CD4-positive, CD25-positive, alpha-beta regulatory T cell (primary cell): ENCODE data around the gene EGFL8. TPM values are rescaled to one million over a fixed set of nuclear protein-coding genes. Genes with fewer than 3 reads are reported as not detected.

ENCODE experiments used
- ATAC-seq, 2 donors: fragments of 150-1000 bp; cut with Tn5 transposase; one replicate each; pipeline ENCODE4 v1.10.0; 2021; ENCODE audit warnings: low read depth in 2 of 2, moderate number of reproducible peaks in 2 of 2, moderate library complexity in 1 of 2
- DNase-seq, 3 donors: peaks; one replicate each; pipeline versions ENCODE4 v3.0.0 to v3.0.0-alpha.2; 2012 to 2022; ENCODE audit warnings: mixed read lengths in 1 of 3
- H3K27ac ChIP-seq: one replicate; pipeline ENCODE4 v1.7.0; 2013; ENCODE audit warnings: mild to moderate bottlenecking, low read length; ENCODE audit not compliant: insufficient read depth, poor library complexity, severe bottlenecking
- H3K27me3 ChIP-seq: one replicate; pipeline ENCODE4 v1.7.0; 2013; ENCODE audit warnings: low read length; ENCODE audit not compliant: control insufficient read depth, insufficient read depth
- H3K36me3 ChIP-seq: one replicate; pipeline ENCODE4 v1.7.0; 2013; ENCODE audit warnings: mild to moderate bottlenecking, low read length, moderate library complexity; ENCODE audit not compliant: control insufficient read depth, insufficient read depth
- H3K4me1 ChIP-seq: 2 replicates; pipeline ENCODE4 v1.7.0; 2013; ENCODE audit warnings: mild to moderate bottlenecking, low read length; ENCODE audit not compliant: insufficient read depth, control insufficient read depth, poor library complexity, severe bottlenecking
- H3K4me3 ChIP-seq: one replicate; pipeline ENCODE4 v1.7.0; 2013; ENCODE audit warnings: low read depth, mild to moderate bottlenecking, low read length, moderate library complexity
- H3K9me3 ChIP-seq, 2 experiments: 1 replicate in 1 of 2; 2 replicates in 1 of 2; pipeline ENCODE4 v1.7.0; 2013; ENCODE audit warnings: low read length in 2 of 2, mild to moderate bottlenecking in 1 of 2, moderate library complexity in 1 of 2; ENCODE audit not compliant: control insufficient read depth in 2 of 2
- H3K27ac Mint-ChIP-seq, 3 donors: one replicate each; pipeline ENCODE4 v1.8.0; 2020 to 2022; ENCODE audit warnings: mild to moderate bottlenecking in 3 of 3, mixed read lengths in 3 of 3, moderate library complexity in 2 of 3
- H3K27me3 Mint-ChIP-seq: one replicate; pipeline ENCODE4 v1.8.0; 2022; ENCODE audit warnings: mild to moderate bottlenecking, mixed read lengths
- H3K36me3 Mint-ChIP-seq: one replicate; pipeline ENCODE4 v1.8.0; 2020; ENCODE audit warnings: mixed read lengths
- H3K4me1 Mint-ChIP-seq, 4 donors: one replicate each; pipeline ENCODE4 v1.8.0; 2020 to 2022; ENCODE audit warnings: mixed read lengths in 4 of 4, mild to moderate bottlenecking in 1 of 4
- H3K4me3 Mint-ChIP-seq, 4 donors: one replicate each; pipeline ENCODE4 v1.8.0; 2020 to 2022; ENCODE audit warnings: mild to moderate bottlenecking in 4 of 4, mixed read lengths in 4 of 4, moderate library complexity in 3 of 4
- H3K9me3 Mint-ChIP-seq, 7 donors: one replicate each; pipeline ENCODE4 v1.8.0; 2020 to 2022; ENCODE audit warnings: mixed read lengths in 7 of 7, mild to moderate bottlenecking in 3 of 7, moderate library complexity in 2 of 7
- polyA plus RNA-seq, 4 donors: library from polyadenylated mRNA; unstranded; fragments of 300-500 nt; fragmentation: Illumina TruSeq; gene quantifications; one replicate each; pipeline ENCODE4 v1.2.3, GENCODE V29; 2021
- total RNA-seq: library from RNA; stranded (reverse); gene quantifications from one replicate; pipeline ENCODE4 v1.2.3, GENCODE V29; 2022

The EGFL8 gene
- total and polyA plus RNA-seq, 5 donors from 2014 or later: 0.60 to 9.9 TPM; not detected in 3

DNA sequence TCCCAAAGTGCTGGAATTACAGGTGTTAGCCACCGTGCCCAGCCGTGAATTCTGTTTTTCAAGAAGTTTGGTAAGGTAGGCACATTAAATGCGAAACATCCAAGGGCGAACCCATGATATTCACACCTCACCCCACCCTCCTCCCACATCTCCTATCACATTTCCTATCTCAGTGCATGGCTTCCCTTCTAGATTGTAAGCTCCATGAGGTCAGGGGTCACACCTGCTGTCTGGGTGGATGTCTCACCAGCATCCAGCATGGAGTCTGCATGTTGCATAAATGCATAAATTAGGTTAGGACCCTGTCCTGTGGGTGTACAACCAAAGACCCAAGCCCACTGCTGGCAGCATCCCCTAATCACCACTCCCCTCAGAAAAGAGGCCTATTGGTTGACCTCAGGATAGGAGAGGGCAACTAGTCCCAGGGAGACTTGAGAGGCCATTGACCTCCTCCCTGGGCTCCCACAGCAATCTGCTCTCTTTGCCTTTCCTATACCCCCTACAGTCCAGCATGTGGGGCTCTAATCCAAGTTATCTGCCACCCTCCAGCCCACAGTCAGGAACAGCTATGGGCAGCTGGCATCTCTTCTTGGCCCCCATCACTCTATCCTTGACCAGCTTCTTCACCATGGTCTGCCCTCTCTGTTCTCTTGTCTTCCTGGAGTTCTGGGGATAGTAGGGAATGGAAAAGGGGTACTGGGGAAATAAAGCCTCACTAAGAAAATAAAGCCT is 16.8 kb upstream of the EGFL8 start:
- peaks cover 0 to 6% (median 1%) of the 10 kb centered on the region in 7 donors for H3K9me3 Mint-ChIP-seq
- Histone ChIP-seq H3K4me1 (no peaks in the 10 kb centered on the region), H3K4me3 (no peak overlapping the region), H3K9me3 (no peaks in the 10 kb centered on the region), H3K27me3 (peaks cover 6% of the 10 kb centered on the region), H3K36me3 (no peaks in the 10 kb centered on the region), H3K27ac (no peak overlapping the region)
- H3K4me1 Mint-ChIP-seq: peaks cover 8 to 36% (median 19%) of the 10 kb centered on the region in 4 donors
- H3K36me3 Mint-ChIP-seq: no peaks in the 10 kb centered on the region
- peaks cover 57% of the 10 kb centered on the region for H3K27me3 Mint-ChIP-seq
- no peak for ATAC-seq
- peak overlapping the region in 3 of 4 donors; percentile 61 to 91 (median 83) for H3K4me3 Mint-ChIP-seq
- no peak overlapping the region for H3K27ac Mint-ChIP-seq
- DNase-seq: no peak

DNA sequence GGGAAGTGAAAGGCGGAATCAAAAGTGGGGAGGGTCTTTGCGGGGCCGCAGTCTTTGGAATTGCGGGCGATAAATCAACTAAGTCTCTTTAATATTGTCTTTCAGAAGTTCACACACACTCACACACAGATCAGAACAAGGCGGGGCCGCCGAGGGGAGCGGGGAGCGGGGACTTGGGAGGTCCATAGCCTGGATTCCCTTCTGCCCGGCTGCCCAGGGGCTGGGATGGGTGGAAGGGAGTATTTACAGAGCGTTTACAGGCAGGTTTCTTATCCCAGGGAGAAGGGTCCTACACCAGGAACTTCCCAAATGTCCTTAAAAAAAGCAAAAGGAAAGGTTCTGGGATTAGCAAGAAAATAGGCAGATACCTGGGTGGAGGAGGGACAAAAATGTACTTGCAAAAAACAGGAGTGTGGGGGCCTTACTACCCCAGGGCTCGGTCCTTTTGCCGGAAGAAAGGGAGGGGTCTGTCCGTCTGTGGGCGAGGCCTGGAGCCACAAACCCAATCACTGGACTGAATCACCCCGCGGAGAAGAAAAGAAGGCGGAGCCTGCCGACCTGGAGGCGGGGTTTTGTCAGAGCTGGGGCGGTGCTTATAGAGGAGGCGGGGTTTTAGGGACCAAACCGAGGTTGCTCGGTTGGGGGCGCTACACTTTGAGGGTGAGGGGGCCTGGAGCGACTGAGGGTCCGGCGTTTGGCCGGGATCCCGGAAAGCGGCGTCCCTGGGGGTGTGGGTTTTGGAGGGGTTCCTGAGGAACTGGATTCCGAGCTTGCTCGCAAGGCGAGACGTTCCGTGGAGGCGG is 15.9 kb upstream of the EGFL8 start:
- DNase-seq (peak; percentile 59 to 76 (median 68)), ATAC-seq (peak; percentile 70 to 76)
- H3K4me3 ChIP-seq: no peak overlapping the region
- Mint-ChIP-seq H3K27ac (peak overlapping the region; percentile 59 to 86 (median 61)), H3K4me3 (peak overlapping the region; percentile 83 to 92 (median 89)), H3K27me3 (peaks cover 63% of the 10 kb centered on the region), H3K4me1 (peaks cover 8 to 45% (median 24%) of the 10 kb centered on the region in 4 donors), H3K9me3 (peaks cover 0 to 6% (median 1%) of the 10 kb centered on the region in 7 donors), H3K36me3 (no peaks in the 10 kb centered on the region)
- H3K9me3 ChIP-seq: no peaks in the 10 kb centered on the region
- H3K36me3 ChIP-seq: no peaks in the 10 kb centered on the region
- peaks cover 6% of the 10 kb centered on the region for H3K27me3 ChIP-seq
- H3K27ac ChIP-seq: no peak overlapping the region
- H3K4me1 ChIP-seq: peaks cover 2% of the 10 kb centered on the region

DNA sequence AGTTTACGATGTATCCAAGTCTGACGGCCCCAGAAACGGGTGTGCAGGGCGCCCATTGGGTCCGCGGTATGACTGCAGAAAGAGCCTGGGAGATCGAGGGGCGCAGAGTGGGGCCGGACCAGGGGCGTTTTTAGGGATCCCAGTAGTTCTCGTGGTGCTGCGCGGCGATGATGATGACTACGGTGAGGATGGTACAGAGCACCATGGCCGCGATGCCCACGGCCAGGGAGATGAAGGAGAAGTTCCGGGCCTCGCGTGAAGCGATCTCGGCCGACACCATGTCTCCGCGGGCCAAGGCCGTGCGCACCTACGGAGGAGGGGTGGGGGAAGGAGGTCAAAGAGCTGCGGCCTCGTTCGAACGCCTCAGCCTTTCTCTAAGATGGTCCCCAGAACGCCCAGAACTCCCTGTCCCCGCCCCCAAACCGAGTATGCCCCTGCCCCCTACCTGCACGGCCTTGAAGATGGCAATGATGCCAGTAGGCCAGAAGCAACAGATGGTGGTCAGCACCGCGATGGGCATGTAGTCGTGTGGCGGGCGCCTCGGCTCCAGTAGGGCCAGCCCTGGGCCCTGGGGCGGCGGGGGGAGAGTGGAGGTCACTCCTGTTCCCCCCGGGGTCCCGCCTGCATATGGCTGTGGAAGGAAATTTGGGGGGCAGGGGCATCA is 15.2 kb upstream of the EGFL8 start:
- ATAC-seq: peak in 1 of 2 donors; percentile 15
- DNase-seq: no peak
- H3K4me3 ChIP-seq: no peak overlapping the region
- no peaks in the 10 kb centered on the region for H3K9me3 ChIP-seq
- Mint-ChIP-seq H3K27ac (peak overlapping the region in 2 of 3 donors; percentile 59 to 86), H3K36me3 (no peaks in the 10 kb centered on the region), H3K27me3 (peaks cover 63% of the 10 kb centered on the region), H3K9me3 (peaks cover 0 to 6% (median 1%) of the 10 kb centered on the region in 7 donors), H3K4me3 (peak overlapping the region; percentile 83 to 92 (median 89)), H3K4me1 (peaks cover 8 to 52% (median 26%) of the 10 kb centered on the region in 4 donors)
- peaks cover 6% of the 10 kb centered on the region for H3K27me3 ChIP-seq
- no peaks in the 10 kb centered on the region for H3K36me3 ChIP-seq
- peaks cover 9% of the 10 kb centered on the region for H3K4me1 ChIP-seq
- no peak overlapping the region for H3K27ac ChIP-seq

DNA sequence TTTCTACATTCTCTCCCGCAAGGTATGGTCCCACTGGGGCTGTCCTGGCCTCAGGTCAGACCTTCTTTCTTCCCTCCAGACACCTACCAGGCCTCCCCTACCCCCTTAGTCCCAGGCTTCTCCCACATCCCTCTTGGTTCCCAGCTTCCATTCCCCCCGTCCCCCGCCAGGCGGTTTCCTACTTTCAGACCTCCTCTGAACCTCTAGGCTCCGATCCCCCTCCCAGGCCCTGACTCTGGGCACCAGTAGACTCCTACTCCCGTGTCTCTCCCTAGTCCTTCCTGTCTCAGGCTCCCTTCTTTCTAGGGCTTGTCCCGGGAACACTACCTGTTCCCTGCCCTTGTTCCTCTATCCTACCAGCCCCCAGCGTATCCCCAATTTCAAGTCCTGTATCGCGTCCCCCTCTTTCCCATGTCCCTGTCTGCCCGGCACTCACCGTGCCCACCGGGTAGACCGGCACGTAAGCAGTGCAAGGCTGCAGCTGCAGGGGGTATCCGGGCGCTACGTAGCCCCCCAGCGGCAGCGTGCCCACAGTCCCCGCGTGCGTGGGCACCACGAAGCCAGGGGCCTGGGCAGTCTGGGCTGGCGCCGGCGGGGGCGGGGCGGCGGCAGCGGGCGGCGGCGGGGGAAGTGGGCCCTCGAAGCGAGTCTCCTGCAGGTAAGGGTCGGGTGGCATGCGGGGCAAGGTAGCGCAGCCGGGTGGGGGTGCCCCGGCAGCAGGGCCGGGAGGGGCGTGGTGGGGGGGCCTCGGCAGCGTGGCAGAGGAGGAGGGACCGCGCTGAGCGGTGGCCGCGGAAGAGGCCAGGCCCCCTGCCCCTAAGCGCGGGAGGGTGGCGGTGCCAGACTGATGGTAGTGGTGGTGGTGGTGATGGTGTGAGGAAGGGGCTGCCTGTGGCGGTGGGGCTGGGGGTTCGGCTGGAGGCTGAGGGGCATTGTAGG is 14.2 kb upstream of the EGFL8 start:
- Mint-ChIP-seq H3K27ac (peak overlapping the region in 2 of 3 donors; percentile 14 to 53), H3K4me3 (peak overlapping the region in 3 of 4 donors; percentile 33 to 77 (median 68)), H3K9me3 (peaks cover 0 to 6% (median 1%) of the 10 kb centered on the region in 7 donors), H3K4me1 (peaks cover 8 to 61% (median 32%) of the 10 kb centered on the region in 4 donors), H3K36me3 (no peaks in the 10 kb centered on the region), H3K27me3 (peaks cover 58% of the 10 kb centered on the region)
- peaks cover 18% of the 10 kb centered on the region for H3K4me1 ChIP-seq
- H3K4me3 ChIP-seq: no peak overlapping the region
- H3K9me3 ChIP-seq: no peaks in the 10 kb centered on the region
- ATAC-seq: no peak
- no peak overlapping the region for H3K27ac ChIP-seq
- no peaks in the 10 kb centered on the region for H3K36me3 ChIP-seq
- peaks cover 6% of the 10 kb centered on the region for H3K27me3 ChIP-seq
- no peak for DNase-seq

DNA sequence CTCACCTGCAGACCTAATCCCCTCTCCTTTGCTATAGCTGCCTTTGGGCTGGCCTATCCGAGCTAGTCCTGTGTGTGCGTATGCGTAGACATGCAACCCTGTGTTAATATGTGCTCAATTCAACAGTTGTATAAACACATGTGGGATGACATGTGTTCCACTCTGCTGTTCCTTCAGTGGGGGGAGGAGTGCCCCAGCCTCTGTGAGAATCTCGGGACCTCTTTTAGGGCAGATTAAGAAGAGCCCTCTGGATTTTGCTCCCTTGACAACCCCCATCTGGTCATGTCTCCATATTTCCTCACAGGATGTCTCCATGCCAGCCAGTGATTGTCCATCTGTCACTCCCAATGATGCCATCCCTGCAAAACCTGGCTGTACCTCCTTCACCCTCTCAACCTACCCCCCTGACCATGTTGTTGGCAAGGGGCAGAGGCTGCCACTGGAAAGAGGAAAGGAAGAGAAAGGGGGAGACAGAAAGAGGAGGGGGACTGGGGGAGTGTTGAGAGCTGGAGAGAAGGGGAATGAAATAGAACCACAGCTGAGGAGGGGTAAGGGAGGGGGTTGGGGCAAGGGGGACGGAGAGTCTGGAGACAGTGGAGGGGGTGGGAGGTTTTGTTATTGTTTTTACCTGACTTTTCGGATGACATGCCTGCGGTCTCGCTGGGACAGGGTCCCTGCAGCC is 13.1 kb upstream of the EGFL8 start:
- Histone ChIP-seq H3K4me3 (no peak overlapping the region), H3K9me3 (no peaks in the 10 kb centered on the region), H3K27ac (no peak overlapping the region), H3K36me3 (no peaks in the 10 kb centered on the region), H3K27me3 (peaks cover 6% of the 10 kb centered on the region), H3K4me1 (peaks cover 20% of the 10 kb centered on the region)
- Mint-ChIP-seq H3K36me3 (no peaks in the 10 kb centered on the region), H3K27me3 (peaks cover 52% of the 10 kb centered on the region), H3K27ac (peak overlapping the region in 2 of 3 donors; percentile 6 to 13), H3K9me3 (peaks cover 0 to 6% (median under 1%) of the 10 kb centered on the region in 7 donors), H3K4me3 (peak overlapping the region; percentile 40 to 77 (median 67)), H3K4me1 (peaks cover under 1 to 67% (median 32%) of the 10 kb centered on the region in 4 donors)
- DNase-seq: no peak
- ATAC-seq: no peak

DNA sequence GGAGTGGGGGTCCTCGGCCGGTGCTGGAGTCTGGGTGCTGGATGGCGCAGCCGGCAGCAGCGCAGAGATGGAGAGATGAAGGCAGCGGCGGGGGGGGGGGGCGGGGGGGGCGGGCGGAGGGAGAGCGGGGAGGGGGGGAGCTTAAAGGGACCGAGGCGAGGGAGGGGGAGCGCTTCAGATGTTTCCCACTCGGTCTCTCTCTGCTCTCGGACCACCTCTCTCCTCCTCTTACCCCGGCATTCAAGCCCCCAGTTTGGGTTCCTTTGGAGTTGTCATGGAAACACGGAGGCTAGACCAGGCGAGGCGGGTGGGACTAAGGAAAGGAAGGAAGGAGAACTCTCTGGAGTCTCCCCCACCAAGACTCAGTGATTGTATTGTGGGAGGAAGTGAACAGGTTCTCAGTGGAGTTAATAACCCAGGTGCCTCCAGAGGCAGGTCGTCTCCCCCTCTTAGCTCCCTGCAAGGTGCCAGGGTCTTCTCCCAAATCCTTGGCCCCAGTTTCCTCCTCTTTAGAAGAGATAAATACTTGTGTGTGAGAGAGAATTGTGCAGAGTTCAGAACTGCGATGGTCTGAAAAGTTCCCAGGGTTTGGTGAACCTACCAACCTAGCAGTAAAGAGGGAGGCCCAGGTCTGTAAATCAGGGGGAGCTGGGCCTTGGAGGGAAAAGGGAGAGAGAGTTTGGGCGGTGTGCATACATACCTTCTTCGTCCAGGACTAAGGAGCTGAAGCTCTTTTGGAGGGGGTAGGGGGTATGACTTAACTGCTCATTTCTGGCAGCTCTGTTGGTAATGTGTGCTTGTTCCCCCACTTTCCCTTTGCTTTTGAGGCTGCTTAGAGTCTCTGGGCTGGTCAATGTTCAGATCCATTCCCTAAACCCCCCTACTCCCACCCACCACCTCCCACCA is 12.3 kb upstream of the EGFL8 start, which contains the start of gene PRRT1:
Gene PRRT1, minus strand, starts transcription at position 77 of the 906 bp plus-strand sequence. CDS start 112 bp downstream, outside the sequence.
- peaks cover 46% of the 10 kb centered on the region for H3K27me3 Mint-ChIP-seq
- no peak for DNase-seq
- ATAC-seq: no peak

More for the DNA sequence above, 12.3 kb upstream of the EGFL8 start, which contains the start of gene PRRT1:
- no peaks in the 10 kb centered on the region for H3K36me3 Mint-ChIP-seq
- peaks cover 0 to 67% (median 31%) of the 10 kb centered on the region in 4 donors for H3K4me1 Mint-ChIP-seq
- H3K27me3 ChIP-seq: peaks cover 6% of the 10 kb centered on the region
- peak within 1 kb of the TSS in 2 of 3 donors; percentile 13 to 22 for H3K27ac Mint-ChIP-seq
- H3K9me3 ChIP-seq: no peaks in the 10 kb centered on the region
- peak within 1 kb of the TSS; percentile 71 to 91 (median 79) for H3K4me3 Mint-ChIP-seq
- H3K36me3 ChIP-seq: no peaks in the 10 kb centered on the region
- no peak within 1 kb of the TSS for H3K4me3 ChIP-seq
- H3K27ac ChIP-seq: no peak within 1 kb of the TSS
- H3K4me1 ChIP-seq: peaks cover 20% of the 10 kb centered on the region
- peaks cover 0 to 6% (median 0%) of the 10 kb centered on the region in 7 donors for H3K9me3 Mint-ChIP-seq
